GM12873 (cell line): Measurements from ENCODE around the gene CSH2.
A peak's percentile ranks its signal among the peaks of the same experiment; 100 is the strongest.
"Not testable (repeated sequence)": the region's sequence is repeated elsewhere in the genome, so short reads cannot be mapped to it uniquely, and the experiment has no call there.

Experiments used
- CTCF ChIP-seq: IDR thresholded peaks from 2 replicates; pipeline ENCODE4 v1.5.1; 2012; ENCODE audit warnings: low read depth, mild to moderate bottlenecking, moderate library complexity, low read length, control low read depth; ENCODE audit not compliant: insufficient read depth; ENCODE audit errors: missing control alignments

The CSH2 gene

GRCh38 chr17:63873577-63873976 lies at the start of gene CSH2:
CSH2 (minus strand) TSS chr17:63873677; CDS start chr17:63873614, 63 bp downstream.
- not testable (repeated sequence) for TF ChIP-seq CTCF

GRCh38 chr17:63919311-63919723 lies 45.8 kb upstream of the CSH2 start:
- TF ChIP-seq CTCF: peak; percentile 97

GRCh38 chr17:63918789-63919305 lies 45.4 kb upstream of the CSH2 start, which contains the start of gene GH1:
GH1 (minus strand) TSS chr17:63918839; CDS start chr17:63918776, 63 bp downstream.
- TF ChIP-seq CTCF: not testable (repeated sequence)

GRCh38 chr17:63918305-63918704 lies 44.8 kb upstream of the CSH2 start:
- no peak for TF ChIP-seq CTCF

GRCh38 chr17:63917646-63918045 lies 44.2 kb upstream of the CSH2 start:
- no peak for TF ChIP-seq CTCF

- no peak for TF ChIP-seq CTCF
These were observed 43.2 kb upstream of the CSH2 start for GRCh38 chr17:63916566-63917185.

- TF ChIP-seq CTCF: no peak
These were observed 41.0 kb upstream of the CSH2 start for GRCh38 chr17:63914471-63914870.
